Mesendoderm (in vitro differentiated cells): ENCODE results near the gene LRRC8A.

Source experiments
- DNase-seq: peaks from one replicate; pipeline ENCODE4 v3.0.0; 2013
- H2AK5ac ChIP-seq: 2 replicates; pipeline ENCODE4 v1.6.1; 2013; ENCODE audit warnings: low read length, inconsistent platforms
- H2BK120ac ChIP-seq: 2 replicates; pipeline ENCODE4 v1.6.1; 2013; ENCODE audit warnings: low read depth, mild to moderate bottlenecking, low read length, moderate library complexity, mixed read lengths
- H2BK15ac ChIP-seq: replicated peaks from 2 replicates; pipeline ENCODE4 v1.6.1; 2013; ENCODE audit warnings: low read depth, mild to moderate bottlenecking, moderate library complexity
- H2BK5ac ChIP-seq: 2 replicates; pipeline ENCODE4 v1.6.1; 2013; ENCODE audit warnings: low read length, inconsistent platforms
- H3K18ac ChIP-seq: 2 replicates; pipeline ENCODE4 v1.6.1; 2013; ENCODE audit warnings: mild to moderate bottlenecking, low read length, mixed read lengths
- H3K23ac ChIP-seq: one replicate; pipeline ENCODE4 v1.6.1; 2013; ENCODE audit warnings: low read length
- H3K27ac ChIP-seq: 2 replicates; pipeline ENCODE4 v1.5.1; 2013; ENCODE audit warnings: low read depth, mild to moderate bottlenecking, inconsistent platforms, low read length, moderate library complexity
- H3K27me3 ChIP-seq: 2 replicates; pipeline ENCODE4 v1.6.1; 2013; ENCODE audit warnings: low read length, control low read depth, mild to moderate bottlenecking, inconsistent platforms; ENCODE audit not compliant: insufficient read depth, poor library complexity
- H3K36me3 ChIP-seq: 2 replicates; pipeline ENCODE4 v1.6.1; 2013; ENCODE audit warnings: low read length, inconsistent platforms; ENCODE audit not compliant: control insufficient read depth, insufficient read depth
- H3K4ac ChIP-seq: one replicate; pipeline ENCODE4 v1.6.1; 2013; ENCODE audit warnings: low read depth, mild to moderate bottlenecking, low read length, moderate library complexity
- H3K4me1 ChIP-seq: 2 replicates; pipeline ENCODE4 v1.6.1; 2013; ENCODE audit warnings: low read depth, low read length, inconsistent platforms; ENCODE audit not compliant: control insufficient read depth
- H3K4me2 ChIP-seq: 2 replicates; pipeline ENCODE4 v1.6.1; 2013; ENCODE audit warnings: low read length
- H3K4me3 ChIP-seq: 2 replicates; pipeline ENCODE4 v1.5.1; 2013; ENCODE audit warnings: mild to moderate bottlenecking, low read length
- H3K56ac ChIP-seq: one replicate; pipeline ENCODE4 v1.6.1; 2013; ENCODE audit warnings: low read length
- H3K79me1 ChIP-seq: 2 replicates; pipeline ENCODE4 v1.6.1; 2013; ENCODE audit warnings: low read length, inconsistent platforms
- H3K79me2 ChIP-seq: 2 replicates; pipeline ENCODE4 v1.6.1; 2013; ENCODE audit warnings: mild to moderate bottlenecking, low read length; ENCODE audit not compliant: control insufficient read depth, insufficient read depth
- H3K9ac ChIP-seq: 2 replicates; pipeline ENCODE4 v1.6.1; 2013; ENCODE audit warnings: low read length, inconsistent platforms
- H4K5ac ChIP-seq: one replicate; pipeline ENCODE4 v1.6.1; 2013; ENCODE audit warnings: low read length
- H4K8ac ChIP-seq: one replicate; pipeline ENCODE4 v1.6.1; 2013; ENCODE audit warnings: low read depth, mild to moderate bottlenecking, control low read depth, low read length, moderate library complexity
- WGBS: extraction: QIAGEN DNeasy Blood & Tissue Kit; methylation state at CpG from one replicate; pipeline ENCODE4 v1.1.7; 2013; ENCODE audit warnings: low lambda C conversion rate, missing lambda C conversion rate; ENCODE audit not compliant: insufficient coverage; ENCODE audit errors: extremely low coverage; 5-methylcytosine and 5-hydroxymethylcytosine counted together

LRRC8A gene

DNA sequence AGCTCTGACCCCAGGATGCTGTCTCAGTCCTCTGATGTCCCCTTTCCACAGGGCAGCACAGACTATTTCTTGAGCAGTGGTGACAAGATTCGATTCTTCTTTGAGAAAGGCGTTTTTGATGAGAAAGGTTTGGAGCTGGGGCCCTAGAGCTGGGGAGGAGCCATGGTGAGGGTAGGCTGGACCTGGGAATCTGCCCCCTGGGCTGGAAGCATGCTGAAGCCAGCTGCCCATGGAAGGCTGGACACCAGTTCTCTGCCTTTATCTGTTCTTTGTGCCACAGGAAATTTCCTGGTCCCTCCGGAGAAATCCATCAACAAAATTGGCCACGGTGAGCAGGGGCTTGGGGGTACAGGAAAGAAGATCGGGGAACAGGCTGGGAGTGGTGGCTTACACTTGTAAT is 51.8 kb downstream of the LRRC8A start:
- DNase-seq = no peak
- Histone ChIP-seq H3K18ac (no peak overlapping the region), H3K9ac (no peak overlapping the region), H4K5ac (no peak overlapping the region), H3K36me3 (no peaks in the 10 kb centered on the region), H2BK5ac (no peak overlapping the region), H3K4me3 (no peak overlapping the region), H3K4ac (no peak overlapping the region), H3K4me2 (no peak overlapping the region), H3K4me1 (no peaks in the 10 kb centered on the region), H3K23ac (no peak overlapping the region), H2BK15ac (no peak overlapping the region), H3K56ac (no peak overlapping the region), H3K27me3 (no peaks in the 10 kb centered on the region), H2BK120ac (no peak overlapping the region), H4K8ac (no peak overlapping the region), H2AK5ac (no peak overlapping the region), H3K79me2 (no peaks in the 10 kb centered on the region), H3K27ac (no peak overlapping the region), H3K79me1 (no peaks in the 10 kb centered on the region)
- no CpG with 5 or more reads among the region's 5 CpGs for WGBS

DNA sequence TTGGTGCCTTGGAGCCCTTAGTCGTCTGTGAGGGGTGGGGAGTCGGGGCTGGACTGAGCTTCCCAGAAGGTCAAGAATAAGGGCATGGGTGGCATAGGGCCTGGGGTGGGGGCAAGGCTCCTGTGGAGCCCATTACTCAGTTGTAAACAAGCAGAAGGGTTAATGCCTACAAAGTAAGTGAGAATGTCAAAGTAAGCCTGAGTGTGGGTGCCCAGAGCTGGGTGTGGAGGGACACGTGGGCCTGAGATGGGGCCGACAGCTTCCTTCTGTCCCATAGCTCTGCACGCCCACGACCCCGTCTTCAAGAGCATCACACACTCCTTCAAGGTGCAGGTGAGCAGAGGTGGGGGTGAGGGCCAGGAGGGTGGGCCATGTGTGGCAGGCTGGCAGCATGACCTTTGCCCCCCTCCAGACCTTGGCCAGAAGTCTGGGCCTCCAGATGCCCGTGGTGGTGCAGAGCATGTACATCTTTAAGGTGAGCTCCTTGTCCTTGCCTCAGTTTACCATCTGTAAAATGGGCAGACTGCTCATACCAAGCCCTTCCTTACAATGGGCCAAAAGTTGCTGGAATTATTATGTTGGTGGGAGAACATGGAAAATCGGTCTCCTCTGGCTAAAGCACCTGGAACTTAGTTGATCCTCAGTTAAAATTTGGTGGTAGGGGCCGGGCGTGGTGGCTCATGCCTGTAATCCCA is 54.4 kb downstream of the LRRC8A start:
- Histone ChIP-seq H3K27me3 (no peaks in the 10 kb centered on the region), H3K79me2 (no peaks in the 10 kb centered on the region), H3K56ac (no peak overlapping the region), H3K79me1 (no peaks in the 10 kb centered on the region), H3K4me1 (no peaks in the 10 kb centered on the region), H3K4me2 (no peak overlapping the region), H3K18ac (no peak overlapping the region), H3K9ac (no peak overlapping the region), H4K8ac (no peak overlapping the region), H3K36me3 (no peaks in the 10 kb centered on the region), H3K23ac (no peak overlapping the region), H4K5ac (no peak overlapping the region), H2BK15ac (no peak overlapping the region), H2BK120ac (no peak overlapping the region), H2BK5ac (no peak overlapping the region), H3K4me3 (no peak overlapping the region), H3K4ac (no peak overlapping the region), H3K27ac (no peak overlapping the region), H2AK5ac (no peak overlapping the region)
- DNase-seq = no peak
- WGBS = no CpG with 5 or more reads among the region's 11 CpGs

DNA sequence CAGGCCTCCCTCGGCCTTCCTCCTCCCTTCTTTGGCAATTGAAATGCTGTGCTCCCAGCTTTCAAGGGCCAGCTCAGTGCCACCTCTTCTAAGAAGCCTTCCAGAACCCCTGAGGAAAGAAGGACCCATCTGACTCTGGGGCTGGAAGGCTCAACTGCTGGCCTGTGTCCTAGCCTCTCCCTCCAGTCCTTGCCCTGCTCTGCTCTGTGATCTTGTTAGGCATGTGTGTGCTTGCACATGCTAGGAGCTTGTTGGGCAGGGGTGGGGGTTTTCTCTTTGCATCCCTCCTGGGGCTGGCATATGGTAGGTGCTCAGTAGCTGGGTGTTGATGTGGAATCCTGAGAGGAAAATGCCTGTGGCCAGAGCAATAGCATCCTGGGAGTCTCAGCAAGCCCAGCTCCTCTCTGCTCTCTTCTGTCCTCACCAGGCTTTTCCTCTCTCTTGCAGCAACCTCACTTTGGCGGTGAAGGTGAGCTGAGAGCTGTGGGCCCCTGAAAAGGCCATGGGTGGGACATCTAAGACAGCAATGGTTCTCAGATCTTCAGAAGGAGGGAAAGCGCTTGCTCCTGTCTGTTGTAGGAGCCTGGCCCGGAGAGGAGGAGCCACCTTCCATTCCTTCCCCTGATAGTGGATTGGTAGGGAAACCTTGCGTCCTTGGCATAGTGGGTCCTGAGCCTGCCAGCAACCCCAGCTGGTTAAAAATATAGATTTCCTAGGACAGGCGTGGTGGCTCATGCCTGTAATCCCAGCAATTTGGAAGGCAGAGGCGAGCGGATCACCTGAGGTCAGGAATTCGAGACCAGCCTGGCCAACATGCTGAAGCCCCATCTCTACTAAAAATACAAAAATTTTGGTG is 55.6 kb downstream of the LRRC8A start:
- H3K4me1 ChIP-seq = no peaks in the 10 kb centered on the region
- no peaks in the 10 kb centered on the region for H3K27me3 ChIP-seq
- H4K8ac ChIP-seq = no peak overlapping the region
- H2BK15ac ChIP-seq = no peak overlapping the region
- no peaks in the 10 kb centered on the region for H3K36me3 ChIP-seq
- no peak overlapping the region for H3K4ac ChIP-seq
- WGBS = no CpG with 5 or more reads among the region's 9 CpGs
- H3K4me3 ChIP-seq = no peak overlapping the region
- H2BK120ac ChIP-seq = no peak overlapping the region
- no peak overlapping the region for H4K5ac ChIP-seq
- H3K79me2 ChIP-seq = no peaks in the 10 kb centered on the region
- H3K23ac ChIP-seq = no peak overlapping the region
- H3K18ac ChIP-seq = no peak overlapping the region
- H2BK5ac ChIP-seq = no peak overlapping the region
- no peak overlapping the region for H2AK5ac ChIP-seq
- no peak overlapping the region for H3K27ac ChIP-seq
- H3K79me1 ChIP-seq = no peaks in the 10 kb centered on the region
- H3K56ac ChIP-seq = no peak overlapping the region
- no peak overlapping the region for H3K4me2 ChIP-seq
- H3K9ac ChIP-seq = no peak overlapping the region
- DNase-seq = no peak

DNA sequence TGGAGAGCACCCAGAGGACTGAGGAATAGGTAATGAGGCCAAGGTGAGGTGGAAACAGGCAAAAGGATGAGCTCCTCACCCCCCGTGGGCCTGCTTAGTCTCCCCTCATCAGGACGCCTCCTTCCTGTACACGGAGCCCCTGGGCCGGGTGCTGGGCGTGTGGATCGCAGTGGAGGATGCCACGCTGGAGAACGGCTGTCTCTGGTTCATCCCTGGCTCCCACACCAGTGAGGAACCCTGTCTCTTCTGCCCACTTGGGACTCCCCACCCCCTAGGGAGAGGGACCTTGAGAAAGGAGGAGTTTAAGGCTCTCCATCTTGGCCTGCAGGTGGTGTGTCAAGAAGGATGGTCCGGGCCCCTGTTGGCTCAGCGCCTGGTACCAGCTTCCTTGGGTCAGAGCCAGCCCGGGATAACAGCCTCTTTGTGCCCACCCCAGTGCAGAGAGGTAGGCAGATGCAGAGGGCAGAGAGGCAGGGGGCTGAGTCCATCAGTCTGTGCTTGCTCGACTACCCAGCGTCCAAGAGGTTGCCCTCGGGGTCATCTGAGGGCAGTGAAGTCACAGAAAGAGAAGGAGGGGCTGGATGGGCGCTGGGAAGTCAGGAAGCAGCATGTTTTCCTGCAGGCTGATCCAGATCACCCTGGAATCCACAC is 58.5 kb downstream of the LRRC8A start:
- no peak overlapping the region for H3K27ac ChIP-seq
- no peak overlapping the region for H3K23ac ChIP-seq
- H3K4me1 ChIP-seq = no peaks in the 10 kb centered on the region
- H3K27me3 ChIP-seq = no peaks in the 10 kb centered on the region
- DNase-seq = no peak
- no peak overlapping the region for H3K4ac ChIP-seq
- H3K4me2 ChIP-seq = no peak overlapping the region
- H2AK5ac ChIP-seq = no peak overlapping the region
- H2BK15ac ChIP-seq = no peak overlapping the region
- no peaks in the 10 kb centered on the region for H3K79me1 ChIP-seq
- no CpG with 5 or more reads among the region's 15 CpGs for WGBS
- H3K36me3 ChIP-seq = no peaks in the 10 kb centered on the region
- H3K4me3 ChIP-seq = no peak overlapping the region
- H3K79me2 ChIP-seq = no peaks in the 10 kb centered on the region
- H2BK5ac ChIP-seq = no peak overlapping the region
- H3K18ac ChIP-seq = no peak overlapping the region
- no peak overlapping the region for H4K5ac ChIP-seq
- no peak overlapping the region for H3K56ac ChIP-seq
- no peak overlapping the region for H3K9ac ChIP-seq
- no peak overlapping the region for H2BK120ac ChIP-seq
- H4K8ac ChIP-seq = no peak overlapping the region

DNA sequence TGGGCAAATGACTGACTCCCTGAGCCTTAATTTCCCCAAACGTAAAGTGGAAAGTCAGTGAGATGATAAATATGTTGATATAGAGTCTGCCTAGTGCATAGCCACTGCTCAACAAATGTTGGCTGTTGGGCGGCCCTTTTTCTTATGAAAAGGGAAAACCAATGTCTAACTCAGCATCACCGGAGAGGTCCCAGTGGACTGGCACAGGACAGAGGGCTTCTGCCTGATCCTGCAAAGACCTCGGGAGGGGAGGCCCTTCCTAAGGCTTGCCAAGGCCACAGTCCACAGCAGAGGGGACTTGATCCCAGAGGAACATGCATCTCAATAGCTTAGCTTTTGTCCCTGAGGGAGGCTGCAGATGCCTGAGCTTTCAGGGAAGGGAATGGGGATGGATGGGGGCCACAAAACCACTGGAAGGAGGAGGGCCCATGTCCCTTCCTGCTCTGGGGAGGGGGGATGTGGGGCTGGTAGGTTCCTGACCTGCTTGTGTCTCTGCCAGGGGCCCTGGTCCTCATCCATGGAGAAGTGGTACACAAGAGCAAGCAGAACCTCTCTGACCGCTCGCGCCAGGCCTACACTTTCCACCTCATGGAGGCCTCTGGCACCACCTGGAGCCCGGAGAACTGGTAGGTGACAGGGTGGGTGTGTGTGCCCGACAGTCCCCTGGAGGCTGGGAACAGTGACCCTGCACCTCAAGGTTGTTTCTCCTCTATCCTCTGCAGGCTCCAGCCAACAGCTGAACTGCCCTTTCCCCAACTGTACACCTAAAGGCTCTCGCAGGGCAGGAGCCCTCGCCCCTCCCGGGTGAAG is 59.2 kb downstream of the LRRC8A start:
- Histone ChIP-seq H3K27ac (no peak overlapping the region), H2AK5ac (no peak overlapping the region), H3K4me1 (no peaks in the 10 kb centered on the region), H3K18ac (no peak overlapping the region), H3K23ac (no peak overlapping the region), H3K4me2 (no peak overlapping the region), H3K4ac (no peak overlapping the region), H3K56ac (no peak overlapping the region), H3K27me3 (no peaks in the 10 kb centered on the region), H3K4me3 (no peak overlapping the region), H4K5ac (no peak overlapping the region), H2BK120ac (no peak overlapping the region), H3K9ac (no peak overlapping the region), H2BK15ac (no peak overlapping the region), H4K8ac (no peak overlapping the region), H2BK5ac (no peak overlapping the region), H3K79me2 (peaks cover 4% of the 10 kb centered on the region), H3K79me1 (peaks cover 7% of the 10 kb centered on the region), H3K36me3 (no peaks in the 10 kb centered on the region)
- no peak for DNase-seq
- WGBS = no CpG with 5 or more reads among the region's 12 CpGs
